Right lobe of liver (tissue), 4 donors: ENCODE measurements around the gene DGKI.

Source experiments
- POLR2A ChIP-seq: fragments of 450-650 bp; IDR thresholded peaks from one replicate; pipeline ENCODE4 v1.6.1; 2017; ENCODE audit warnings: antibody characterized with exemption, mild to moderate bottlenecking
- TF ChIP-seq, protein P1 (sequence below), 4 donors: fragments of 200-600 bp in 3 of 4; fragments of 450-650 bp in 1 of 4; IDR thresholded peaks; one replicate each; pipeline versions ENCODE4 v1.5.1 to v1.8.0; 2016 to 2022; ENCODE audit warnings: antibody characterized with exemption in 4 of 4, mild to moderate bottlenecking in 2 of 4
- donor health status: DM: no; HTN: no; CAD: no.
- donor health status: DM: no; HTN: no; CAD: no.
- donor health status: DM: no; HTN: yes; CAD: no.

DNA sequence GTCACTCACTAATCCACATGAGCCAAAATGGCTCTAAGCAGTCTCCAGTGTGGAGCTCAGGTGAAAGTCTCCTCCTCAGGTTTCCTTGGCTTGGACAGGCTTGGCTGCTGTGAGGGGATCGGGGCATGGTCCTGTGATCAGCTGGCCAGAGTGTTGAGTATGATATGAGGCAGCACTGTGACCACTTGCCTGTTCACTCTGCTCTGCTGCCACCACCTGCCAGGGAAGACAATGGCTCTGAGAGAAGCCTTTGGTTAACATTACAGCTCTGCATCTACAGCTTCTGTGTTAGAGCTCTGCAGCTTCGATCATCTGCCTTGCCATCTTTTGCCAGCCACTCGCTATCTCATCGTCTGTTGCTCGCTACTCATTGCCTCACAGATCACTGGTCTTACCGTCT, 483.1 kb downstream of the DGKI start:
- no peak for TF ChIP-seq POLR2A
- TF ChIP-seq, protein P1, sequence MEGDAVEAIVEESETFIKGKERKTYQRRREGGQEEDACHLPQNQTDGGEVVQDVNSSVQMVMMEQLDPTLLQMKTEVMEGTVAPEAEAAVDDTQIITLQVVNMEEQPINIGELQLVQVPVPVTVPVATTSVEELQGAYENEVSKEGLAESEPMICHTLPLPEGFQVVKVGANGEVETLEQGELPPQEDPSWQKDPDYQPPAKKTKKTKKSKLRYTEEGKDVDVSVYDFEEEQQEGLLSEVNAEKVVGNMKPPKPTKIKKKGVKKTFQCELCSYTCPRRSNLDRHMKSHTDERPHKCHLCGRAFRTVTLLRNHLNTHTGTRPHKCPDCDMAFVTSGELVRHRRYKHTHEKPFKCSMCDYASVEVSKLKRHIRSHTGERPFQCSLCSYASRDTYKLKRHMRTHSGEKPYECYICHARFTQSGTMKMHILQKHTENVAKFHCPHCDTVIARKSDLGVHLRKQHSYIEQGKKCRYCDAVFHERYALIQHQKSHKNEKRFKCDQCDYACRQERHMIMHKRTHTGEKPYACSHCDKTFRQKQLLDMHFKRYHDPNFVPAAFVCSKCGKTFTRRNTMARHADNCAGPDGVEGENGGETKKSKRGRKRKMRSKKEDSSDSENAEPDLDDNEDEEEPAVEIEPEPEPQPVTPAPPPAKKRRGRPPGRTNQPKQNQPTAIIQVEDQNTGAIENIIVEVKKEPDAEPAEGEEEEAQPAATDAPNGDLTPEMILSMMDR (IDR thresholded peaks at IDR 0.05) = no peak
